ENCODE results near the gene MYORG.
"Not testable (repeated sequence)": the region's sequence is repeated elsewhere in the genome, so short reads cannot be mapped to it uniquely, and the experiment has no call there.

GRCh38 chr9:34367751-34368410 lies 8.8 kb downstream of the MYORG start:
- not testable (repeated sequence) for TF ChIP-seq CTCF, POLR2A, POLR2AphosphoS5 (IDR thresholded peaks at IDR 0.05)

Measured in transverse colon (tissue), 4 donors.